ENCODE results near the gene MCF2L2.
"Not testable (repeated sequence)": the region's sequence is repeated elsewhere in the genome, so short reads cannot be mapped to it uniquely, and the experiment has no call there.

DNA sequence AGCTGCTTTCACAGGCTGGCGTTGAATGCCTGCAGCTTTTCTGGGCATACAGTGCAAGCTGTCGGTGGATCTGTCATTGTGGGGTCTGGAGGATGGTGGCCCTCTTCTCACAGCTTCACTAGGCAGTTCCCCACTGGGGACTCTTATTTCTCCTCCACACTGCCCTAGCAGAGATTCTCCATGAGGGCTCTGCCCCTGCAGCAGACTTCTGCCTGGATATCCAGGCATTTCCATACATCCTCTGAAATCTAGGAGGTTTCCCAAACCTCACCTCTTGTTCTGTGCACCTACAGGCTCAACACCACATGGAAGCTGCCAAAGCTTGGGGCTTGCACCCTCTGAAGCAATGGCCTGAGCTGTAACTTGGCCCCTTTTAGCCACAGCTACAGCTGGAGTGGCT, 9.6 kb downstream of the MCF2L2 start:
- TF ChIP-seq EZH2 (IDR thresholded peaks at IDR 0.05; ENCODE audit: borderline replicate concordance, low read depth, low read length, severe bottlenecking); POLR2AphosphoS5 (IDR thresholded peaks at IDR 0.05; ENCODE audit: insufficient read depth, low read depth, low read length); FOS (IDR thresholded peaks at IDR 0.05; ENCODE audit: borderline replicate concordance, insufficient read depth, low read length): not testable (repeated sequence)
- TF ChIP-seq, protein P1, sequence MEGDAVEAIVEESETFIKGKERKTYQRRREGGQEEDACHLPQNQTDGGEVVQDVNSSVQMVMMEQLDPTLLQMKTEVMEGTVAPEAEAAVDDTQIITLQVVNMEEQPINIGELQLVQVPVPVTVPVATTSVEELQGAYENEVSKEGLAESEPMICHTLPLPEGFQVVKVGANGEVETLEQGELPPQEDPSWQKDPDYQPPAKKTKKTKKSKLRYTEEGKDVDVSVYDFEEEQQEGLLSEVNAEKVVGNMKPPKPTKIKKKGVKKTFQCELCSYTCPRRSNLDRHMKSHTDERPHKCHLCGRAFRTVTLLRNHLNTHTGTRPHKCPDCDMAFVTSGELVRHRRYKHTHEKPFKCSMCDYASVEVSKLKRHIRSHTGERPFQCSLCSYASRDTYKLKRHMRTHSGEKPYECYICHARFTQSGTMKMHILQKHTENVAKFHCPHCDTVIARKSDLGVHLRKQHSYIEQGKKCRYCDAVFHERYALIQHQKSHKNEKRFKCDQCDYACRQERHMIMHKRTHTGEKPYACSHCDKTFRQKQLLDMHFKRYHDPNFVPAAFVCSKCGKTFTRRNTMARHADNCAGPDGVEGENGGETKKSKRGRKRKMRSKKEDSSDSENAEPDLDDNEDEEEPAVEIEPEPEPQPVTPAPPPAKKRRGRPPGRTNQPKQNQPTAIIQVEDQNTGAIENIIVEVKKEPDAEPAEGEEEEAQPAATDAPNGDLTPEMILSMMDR (IDR thresholded peaks at IDR 0.05; ENCODE audit: extremely low read depth in 1 of 2, insufficient read depth in 1 of 2, low read depth in 1 of 2, low read length in 2 of 2), result not testable (repeated sequence)
- TF ChIP-seq, protein P2, sequence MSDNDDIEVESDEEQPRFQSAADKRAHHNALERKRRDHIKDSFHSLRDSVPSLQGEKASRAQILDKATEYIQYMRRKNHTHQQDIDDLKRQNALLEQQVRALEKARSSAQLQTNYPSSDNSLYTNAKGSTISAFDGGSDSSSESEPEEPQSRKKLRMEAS (IDR thresholded peaks at IDR 0.05; ENCODE audit: insufficient read depth, insufficient read length), result not testable (repeated sequence)
